ENCODE measurements around the gene EZR.
"Not testable (repeated sequence)": the region's sequence is repeated elsewhere in the genome, so short reads cannot be mapped to it uniquely, and the experiment has no call there.

- not testable (repeated sequence) for TF ChIP-seq CTCF (IDR thresholded peaks at IDR 0.05; ENCODE audit: low read length); EZH2phosphoT487 (IDR thresholded peaks at IDR 0.05; ENCODE audit: low read length); EZH2 (optimal IDR thresholded peaks at IDR 0.05; ENCODE audit: low read depth, low read length)
These were observed 19.6 kb upstream of the EZR start for GRCh38 chr6:158838790-158839189.
